Measurements from ENCODE around the gene KIFC1. TPM values are rescaled to one million over a fixed set of nuclear protein-coding genes. Genes with fewer than 3 reads are reported as not detected.
"Not testable (repeated sequence)": the region's sequence is repeated elsewhere in the genome, so short reads cannot be mapped to it uniquely, and the experiment has no call there.

The KIFC1 gene
- total RNA-seq, 2 donors from 2014 or later: 0.66 TPM; not detected in 1

GRCh38 chr6:33392979-33393378, 1.4 kb downstream of the KIFC1 start:
- DNase-seq: no peak
- H3K9me3 ChIP-seq: no peaks in the 10 kb centered on the region
- no peaks in the 10 kb centered on the region for H3K27me3 ChIP-seq
- no peaks in the 10 kb centered on the region for H3K36me3 ChIP-seq (replicated peaks in 1 of 2; ENCODE audit: insufficient read depth in 1 of 2, low read depth in 2 of 2)
- intact Hi-C loops (cut with DNase I): no loop called here
- 46 to 48% methylated on average over 3 of the region's 3 CpGs for WGBS, 2 donors
- H3K27ac ChIP-seq: no peak overlapping the region
- ATAC-seq: no peak
- peaks cover 14% of the 10 kb centered on the region for H3K4me1 ChIP-seq
- no peak overlapping the region for H3K4me3 ChIP-seq
- TF ChIP-seq POLR2A (IDR thresholded peaks at IDR 0.05) (no peak), CTCF (IDR thresholded peaks at IDR 0.05) (no peak)

GRCh38 chr6:33397541-33397940, 5.9 kb downstream of the KIFC1 start:
- 70 to 79% methylated on average over 1 of the region's 1 CpG for WGBS, 2 donors
- Histone ChIP-seq H3K4me3 (no peak overlapping the region), H3K27me3 (no peaks in the 10 kb centered on the region), H3K36me3 (replicated peaks in 1 of 2; ENCODE audit: insufficient read depth in 1 of 2, low read depth in 2 of 2) (no peaks in the 10 kb centered on the region), H3K9me3 (no peaks in the 10 kb centered on the region), H3K27ac (no peak overlapping the region), H3K4me1 (peaks cover under 1% of the 10 kb centered on the region)
- intact Hi-C loops (cut with DNase I): no loop called here
- ATAC-seq (no peak), DNase-seq (no peak)
- TF ChIP-seq CTCF (IDR thresholded peaks at IDR 0.05): no peak
- no peak for TF ChIP-seq POLR2A (IDR thresholded peaks at IDR 0.05)

GRCh38 chr6:33398601-33399000, 7.0 kb downstream of the KIFC1 start:
- H3K27ac ChIP-seq; DNase-seq; H3K4me3 ChIP-seq; H3K36me3 ChIP-seq (replicated peaks in 1 of 2; ENCODE audit: insufficient read depth in 1 of 2, low read depth in 2 of 2); H3K9me3 ChIP-seq; H3K27me3 ChIP-seq; H3K4me1 ChIP-seq; intact Hi-C loops (cut with DNase I); ATAC-seq: not testable (repeated sequence)
- 91% methylated on average over 3 of the region's 3 CpGs for WGBS, 2 donors

- H3K36me3 ChIP-seq (replicated peaks in 1 of 2; ENCODE audit: insufficient read depth in 1 of 2, low read depth in 2 of 2); H3K4me3 ChIP-seq; H3K9me3 ChIP-seq; H3K4me1 ChIP-seq; DNase-seq; H3K27me3 ChIP-seq; H3K27ac ChIP-seq; ATAC-seq; intact Hi-C loops (cut with DNase I): not testable (repeated sequence)
- WGBS, 2 donors: 90 to 95% methylated on average over 6 of the region's 6 CpGs
These were observed 8.3 kb downstream of the KIFC1 start for GRCh38 chr6:33399881-33400280.

- no peak overlapping the region for H3K4me3 ChIP-seq
- no peak for DNase-seq
These were observed 13.3 kb downstream of the KIFC1 start for GRCh38 chr6:33404884-33405283.

More at GRCh38 chr6:33404884-33405283, 13.3 kb downstream of the KIFC1 start:
- WGBS, 2 donors: 92 to 94% methylated on average over 15 to 17 of the region's 17 CpGs
- ATAC-seq: no peak
- Histone ChIP-seq H3K4me1 (no peaks in the 10 kb centered on the region), H3K36me3 (replicated peaks in 1 of 2; ENCODE audit: insufficient read depth in 1 of 2, low read depth in 2 of 2) (no peaks in the 10 kb centered on the region), H3K27ac (no peak overlapping the region), H3K27me3 (no peaks in the 10 kb centered on the region), H3K9me3 (no peaks in the 10 kb centered on the region)
- TF ChIP-seq CTCF (IDR thresholded peaks at IDR 0.05) (no peak), POLR2A (IDR thresholded peaks at IDR 0.05) (no peak)
- intact Hi-C loops (cut with DNase I): no loop called here
